Measurements from ENCODE around the gene PPM1L. TPM values are rescaled to one million over a fixed set of nuclear protein-coding genes. Genes with fewer than 3 reads are reported as not detected.

Gene PPM1L
- total and polyA plus RNA-seq, 10 of the 15 experiments (the other 5 are each of a cell fraction or from before 2014, with no cell fraction given): under 0.01 to 0.33 (median 0.06) TPM; not detected in 1

DNA sequence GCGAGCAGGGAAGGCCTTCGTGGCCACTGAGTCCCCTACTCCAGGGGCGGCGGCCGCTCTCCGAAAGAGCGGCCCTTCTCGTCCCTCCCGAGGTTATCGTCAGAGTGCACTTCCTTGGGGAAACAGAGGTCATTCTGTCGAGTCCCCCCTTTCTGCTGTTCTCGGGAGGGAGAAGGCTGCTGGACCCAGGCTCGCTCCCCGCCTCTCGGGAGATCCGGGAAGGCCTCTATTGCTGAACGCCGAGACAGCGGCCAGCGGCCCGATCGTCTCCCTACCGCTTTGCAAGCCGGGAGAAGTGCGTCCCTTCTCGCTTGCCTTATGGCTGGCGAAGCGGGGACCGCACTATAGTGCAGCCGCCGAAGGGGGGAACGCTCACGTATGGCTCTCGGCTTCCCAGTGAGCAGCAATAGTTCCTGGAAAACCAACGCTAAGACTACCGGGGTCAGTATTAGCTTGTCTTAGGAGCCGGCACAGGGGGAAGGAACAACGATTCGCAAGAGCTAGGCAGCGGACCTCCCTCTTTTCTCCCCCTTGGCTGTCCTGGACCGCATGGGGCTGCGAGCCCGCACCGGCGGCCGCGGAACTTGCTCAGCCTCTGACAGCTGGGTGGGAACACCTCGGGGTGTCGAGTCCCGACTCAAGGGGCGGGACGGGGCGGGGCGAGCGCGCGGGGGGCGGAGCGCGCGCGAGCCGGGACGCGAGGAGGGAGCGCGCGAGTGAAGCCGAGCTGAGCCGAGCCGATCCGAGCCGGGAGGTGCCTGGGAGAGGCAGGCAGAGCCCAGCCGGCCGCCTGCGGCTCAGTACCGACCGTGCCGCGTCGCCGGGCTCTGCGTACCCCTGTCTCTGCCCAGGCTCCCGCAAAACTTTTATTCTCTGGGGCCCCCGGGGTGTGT is 930 bp upstream of the PPM1L start (continued):
- TF ChIP-seq, protein P1, sequence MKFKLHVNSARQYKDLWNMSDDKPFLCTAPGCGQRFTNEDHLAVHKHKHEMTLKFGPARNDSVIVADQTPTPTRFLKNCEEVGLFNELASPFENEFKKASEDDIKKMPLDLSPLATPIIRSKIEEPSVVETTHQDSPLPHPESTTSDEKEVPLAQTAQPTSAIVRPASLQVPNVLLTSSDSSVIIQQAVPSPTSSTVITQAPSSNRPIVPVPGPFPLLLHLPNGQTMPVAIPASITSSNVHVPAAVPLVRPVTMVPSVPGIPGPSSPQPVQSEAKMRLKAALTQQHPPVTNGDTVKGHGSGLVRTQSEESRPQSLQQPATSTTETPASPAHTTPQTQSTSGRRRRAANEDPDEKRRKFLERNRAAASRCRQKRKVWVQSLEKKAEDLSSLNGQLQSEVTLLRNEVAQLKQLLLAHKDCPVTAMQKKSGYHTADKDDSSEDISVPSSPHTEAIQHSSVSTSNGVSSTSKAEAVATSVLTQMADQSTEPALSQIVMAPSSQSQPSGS (IDR thresholded peaks at IDR 0.05; ENCODE audit: low read length): no peak

DNA sequence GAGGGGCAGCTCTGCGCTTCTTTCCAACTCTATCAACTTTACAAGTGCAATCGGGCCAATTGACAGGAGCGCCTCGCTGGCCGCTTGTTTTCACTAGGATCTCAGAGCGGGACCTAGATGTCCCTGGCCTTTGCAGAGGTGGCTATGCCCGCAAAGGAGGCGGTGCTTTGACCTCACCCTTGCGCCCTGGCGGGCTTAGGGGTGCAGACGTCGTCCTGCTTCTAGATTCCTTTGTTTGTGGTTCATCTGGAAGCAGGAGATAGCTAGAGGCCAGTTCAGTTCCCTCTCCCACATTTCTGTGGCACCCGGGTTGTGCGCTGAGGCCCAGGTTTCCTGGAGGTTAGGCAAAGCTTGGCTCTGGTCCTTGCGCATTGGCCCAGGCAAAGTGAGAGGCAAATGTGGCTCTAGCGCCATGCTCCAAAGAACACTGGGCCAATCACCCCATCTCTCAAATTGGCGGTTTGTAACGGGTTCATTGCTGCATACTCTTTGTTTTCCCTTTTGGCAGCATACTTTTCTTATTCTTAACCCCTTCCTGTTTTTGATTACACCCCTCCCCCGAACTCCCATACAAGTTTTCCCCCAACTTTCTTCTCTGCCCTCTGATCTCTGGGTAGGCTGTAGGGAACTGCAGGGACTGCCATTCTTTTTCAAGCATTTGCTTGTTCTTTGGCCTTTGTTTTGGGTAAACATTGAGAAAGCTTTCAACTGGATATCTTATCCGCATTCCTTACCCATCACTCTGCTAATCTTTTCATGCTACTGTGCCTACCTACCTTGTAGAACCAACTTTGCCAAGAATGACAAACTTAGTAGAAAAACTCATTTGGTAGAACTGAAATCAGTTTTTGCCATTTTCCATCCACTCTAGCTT is 1.4 kb downstream of the PPM1L start:
- in situ Hi-C loops (cut with MboI) (no loop called here), intact Hi-C loops (cut with micrococcal nuclease; ENCODE audit: unreplicated experiment) (no loop called here)
- TF ChIP-seq CBX5 (IDR thresholded peaks at IDR 0.05; ENCODE audit: low read depth) (no peak), CREB1 (IDR thresholded peaks at IDR 0.05; ENCODE audit: low read depth) (no peak), ATF7 (IDR thresholded peaks at IDR 0.05; ENCODE audit: low read depth) (no peak), KLF5 (IDR thresholded peaks at IDR 0.05; ENCODE audit: partially characterized antibody) (no peak), SIX5 (IDR thresholded peaks at IDR 0.05; ENCODE audit: low read depth, low read length, severe bottlenecking) (no peak), RAD21 (IDR thresholded peaks at IDR 0.05; ENCODE audit: insufficient read depth, low read depth, low read length) (no peak), SMAD5 (IDR thresholded peaks at IDR 0.05; ENCODE audit: low read depth) (no peak), CREM (IDR thresholded peaks at IDR 0.05; ENCODE audit: low read depth) (no peak)
- TF ChIP-seq, protein P2, sequence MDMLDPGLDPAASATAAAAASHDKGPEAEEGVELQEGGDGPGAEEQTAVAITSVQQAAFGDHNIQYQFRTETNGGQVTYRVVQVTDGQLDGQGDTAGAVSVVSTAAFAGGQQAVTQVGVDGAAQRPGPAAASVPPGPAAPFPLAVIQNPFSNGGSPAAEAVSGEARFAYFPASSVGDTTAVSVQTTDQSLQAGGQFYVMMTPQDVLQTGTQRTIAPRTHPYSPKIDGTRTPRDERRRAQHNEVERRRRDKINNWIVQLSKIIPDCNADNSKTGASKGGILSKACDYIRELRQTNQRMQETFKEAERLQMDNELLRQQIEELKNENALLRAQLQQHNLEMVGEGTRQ (IDR thresholded peaks at IDR 0.05; ENCODE audit: borderline replicate concordance, low read depth, low read length): no peak
- TF ChIP-seq, protein P3, sequence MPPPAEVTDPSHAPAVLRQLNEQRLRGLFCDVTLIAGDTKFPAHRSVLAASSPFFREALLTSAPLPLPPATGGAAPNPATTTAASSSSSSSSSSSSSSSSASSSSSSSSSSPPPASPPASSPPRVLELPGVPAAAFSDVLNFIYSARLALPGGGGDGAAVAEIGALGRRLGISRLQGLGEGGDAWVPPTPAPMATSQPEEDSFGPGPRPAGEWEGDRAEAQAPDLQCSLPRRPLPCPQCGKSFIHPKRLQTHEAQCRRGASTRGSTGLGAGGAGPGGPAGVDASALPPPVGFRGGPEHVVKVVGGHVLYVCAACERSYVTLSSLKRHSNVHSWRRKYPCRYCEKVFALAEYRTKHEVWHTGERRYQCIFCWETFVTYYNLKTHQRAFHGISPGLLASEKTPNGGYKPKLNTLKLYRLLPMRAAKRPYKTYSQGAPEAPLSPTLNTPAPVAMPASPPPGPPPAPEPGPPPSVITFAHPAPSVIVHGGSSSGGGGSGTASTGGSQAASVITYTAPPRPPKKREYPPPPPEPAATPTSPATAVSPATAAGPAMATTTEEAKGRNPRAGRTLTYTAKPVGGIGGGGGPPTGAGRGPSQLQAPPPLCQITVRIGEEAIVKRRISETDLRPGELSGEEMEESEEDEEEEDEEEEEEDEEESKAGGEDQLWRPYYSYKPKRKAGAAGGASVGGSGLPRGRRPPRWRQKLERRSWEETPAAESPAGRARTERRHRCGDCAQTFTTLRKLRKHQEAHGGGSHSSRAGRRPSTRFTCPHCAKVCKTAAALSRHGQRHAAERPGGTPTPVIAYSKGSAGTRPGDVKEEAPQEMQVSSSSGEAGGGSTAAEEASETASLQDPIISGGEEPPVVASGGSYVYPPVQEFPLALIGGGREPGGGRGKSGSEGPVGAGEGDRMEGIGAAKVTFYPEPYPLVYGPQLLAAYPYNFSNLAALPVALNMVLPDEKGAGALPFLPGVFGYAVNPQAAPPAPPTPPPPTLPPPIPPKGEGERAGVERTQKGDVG (CRISPR knock-in tag; IDR thresholded peaks at IDR 0.05): no peak
- 11% methylated on average over 20 of the region's 20 CpGs for WGBS (ENCODE audit: insufficient coverage, insufficient replicate concordance, low lambda C conversion rate, missing lambda C conversion rate)
- Histone ChIP-seq H4K20me1 (ENCODE audit: control insufficient read depth, insufficient read depth) (no peaks in the 10 kb centered on the region), H3K4me3 (no peak overlapping the region), H3K27ac (ENCODE audit: control insufficient read depth, insufficient read depth) (no peak overlapping the region), H3K4me1 (ENCODE audit: control insufficient read depth, insufficient read depth, low read length) (peaks cover 11% of the 10 kb centered on the region), H3K36me3 (ENCODE audit: control insufficient read depth in 2 of 2, insufficient read depth in 2 of 2, low read length in 1 of 2) (no peaks in the 10 kb centered on the region), H3K9ac (ENCODE audit: control insufficient read depth, insufficient read depth, low read length) (no peak overlapping the region), H3K9me3 (replicated peaks; ENCODE audit: control insufficient read depth, insufficient read depth, low read length) (no peaks in the 10 kb centered on the region), H3K79me2 (ENCODE audit: control insufficient read depth, insufficient read depth, low read length) (no peaks in the 10 kb centered on the region), H3K4me2 (ENCODE audit: control insufficient read depth, insufficient read depth) (no peak overlapping the region), H3K27me3 (replicated peaks in 1 of 2; ENCODE audit: control insufficient read depth in 2 of 2, insufficient read depth in 2 of 2, low read length in 1 of 2) (peaks cover 20 to 31% of the 10 kb centered on the region in 2 experiments), H2AFZ (ENCODE audit: control insufficient read depth, low read depth, low read length) (no peak overlapping the region)
- RAD21 ChIA-PET (ENCODE audit: unreplicated experiment): no interaction called here
- POLR2A ChIA-PET: no interaction called here
- no peak for ATAC-seq
- CTCF ChIA-PET: no interaction called here
- no TSS peak for BruUV-seq (replicated peaks)
- no peak for FAIRE-seq
- SMC1A ChIA-PET (ENCODE audit: uncharacterized antibody, unreplicated experiment): interaction anchor here (0.6 kb wide), 1 partner anchor 58 kb away, joined by 3 read pairs; no protein-coding TSS in a partner anchor
- DNase-seq (ENCODE audit: low read depth, low spot score): no peak

Measured in GM12878 (cell line).